ENCODE data around the gene PHEX.

Gene PHEX

DNA sequence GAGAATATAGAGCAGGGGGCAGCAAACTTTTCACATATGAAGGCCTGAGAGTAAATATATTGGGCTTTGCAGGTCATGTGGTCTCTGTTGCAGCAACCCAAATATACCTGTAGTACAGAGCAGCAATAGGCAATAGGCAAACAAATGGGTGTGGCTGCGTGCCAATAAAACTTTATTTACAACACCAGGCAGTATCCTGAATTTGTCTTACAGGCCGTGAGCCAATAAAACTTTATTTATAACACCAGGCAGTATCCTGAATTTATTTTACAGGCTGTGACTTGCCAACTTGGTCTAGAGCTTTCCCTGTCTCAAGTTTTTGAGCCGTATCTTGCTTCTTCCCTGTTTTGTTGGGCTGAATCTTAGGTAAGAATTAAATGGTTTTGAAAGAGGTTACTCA, 118.2 kb downstream of the PHEX start:
- no peak for DNase-seq (ENCODE audit: low spot score)

DNA sequence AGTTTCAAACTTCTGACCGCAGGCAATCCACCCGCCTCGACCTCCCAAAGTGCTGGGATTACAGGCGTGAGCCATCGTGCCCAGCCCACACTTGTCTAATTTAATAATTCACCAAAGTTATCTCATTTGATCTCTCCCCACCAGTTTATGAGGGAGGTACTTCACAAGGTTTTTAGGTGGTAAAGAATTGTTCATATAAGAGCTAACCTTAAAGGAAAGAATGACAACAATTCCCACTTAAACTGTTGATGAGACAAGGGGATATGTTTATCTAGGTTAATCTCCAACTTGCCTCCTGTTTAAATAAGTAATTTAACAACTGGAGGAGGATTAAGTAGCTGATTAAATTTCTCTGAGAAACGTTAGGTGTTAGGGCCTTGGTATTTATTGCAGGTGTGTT, 123.0 kb downstream of the PHEX start:
- DNase-seq (ENCODE audit: low spot score), result no peak

DNA sequence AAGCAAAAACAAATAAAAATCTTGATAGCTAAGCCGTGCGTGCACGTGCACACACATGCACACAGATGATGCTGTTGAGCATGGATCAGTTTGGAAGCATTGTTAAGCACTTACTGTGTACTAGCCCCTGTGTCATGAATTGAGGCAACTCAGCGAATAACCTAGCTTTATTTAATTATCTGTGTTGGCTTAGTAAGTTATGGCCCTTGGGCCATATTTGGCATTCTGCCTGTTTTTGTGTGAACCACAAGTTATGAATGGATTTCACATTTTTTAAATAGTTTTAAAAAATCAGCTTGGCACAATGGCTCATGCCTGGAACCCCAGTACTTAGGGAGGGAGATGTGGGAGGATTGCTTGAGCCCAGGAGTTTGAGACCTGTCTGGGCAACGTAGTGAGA, 126.9 kb downstream of the PHEX start:
- no peak for DNase-seq (ENCODE audit: low spot score)

DNA sequence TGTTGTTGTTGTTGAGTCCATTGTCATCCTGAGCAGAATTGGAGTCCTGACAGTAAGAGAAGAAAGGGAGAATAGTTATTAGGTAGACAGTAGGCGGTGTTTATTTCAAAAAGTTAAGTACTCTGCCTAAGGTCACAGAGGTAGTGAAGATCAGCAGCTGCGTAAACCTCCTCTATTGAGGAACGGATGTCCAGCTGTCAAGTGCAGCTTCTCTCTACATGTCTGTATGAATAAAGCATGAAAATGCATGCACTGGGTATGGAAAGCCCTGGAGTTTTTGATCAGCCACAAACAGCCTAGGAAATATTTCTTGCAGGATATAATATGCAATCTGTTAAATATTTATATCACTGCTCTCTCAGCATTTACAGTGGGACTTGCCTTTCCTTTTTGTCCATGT, 131.2 kb downstream of the PHEX start:
- no peak for DNase-seq (ENCODE audit: low spot score)

DNA sequence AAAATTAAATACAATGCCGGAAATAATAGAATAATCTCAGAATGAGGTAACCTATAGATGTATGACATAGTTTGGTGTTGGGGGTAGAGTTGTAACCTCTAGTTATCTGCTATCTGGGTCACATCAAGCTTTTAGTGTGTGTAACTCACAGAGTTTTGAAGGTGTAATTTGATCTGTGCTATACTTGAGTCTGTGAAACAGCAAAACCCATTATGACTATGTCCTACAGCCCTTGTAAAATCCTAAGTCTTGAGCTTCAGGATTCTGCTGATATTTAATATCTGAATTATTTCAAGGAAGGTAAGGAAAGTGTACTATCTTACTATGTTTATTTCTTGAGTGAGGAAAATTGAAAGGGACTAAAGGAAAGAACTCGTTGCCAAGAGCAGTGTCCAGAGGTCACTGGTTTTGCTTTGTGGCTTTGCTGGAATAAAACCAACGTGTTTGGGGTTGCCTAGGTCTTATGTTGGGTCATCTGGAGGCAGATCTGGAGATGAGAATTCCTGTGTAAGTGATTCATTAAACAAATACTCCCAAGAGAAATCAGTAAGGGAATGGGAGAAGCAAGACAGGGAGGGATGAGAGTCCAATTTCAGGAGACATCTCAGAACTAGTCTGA, 132.8 kb downstream of the PHEX start:
- DNase-seq (ENCODE audit: low spot score), result no peak

DNA sequence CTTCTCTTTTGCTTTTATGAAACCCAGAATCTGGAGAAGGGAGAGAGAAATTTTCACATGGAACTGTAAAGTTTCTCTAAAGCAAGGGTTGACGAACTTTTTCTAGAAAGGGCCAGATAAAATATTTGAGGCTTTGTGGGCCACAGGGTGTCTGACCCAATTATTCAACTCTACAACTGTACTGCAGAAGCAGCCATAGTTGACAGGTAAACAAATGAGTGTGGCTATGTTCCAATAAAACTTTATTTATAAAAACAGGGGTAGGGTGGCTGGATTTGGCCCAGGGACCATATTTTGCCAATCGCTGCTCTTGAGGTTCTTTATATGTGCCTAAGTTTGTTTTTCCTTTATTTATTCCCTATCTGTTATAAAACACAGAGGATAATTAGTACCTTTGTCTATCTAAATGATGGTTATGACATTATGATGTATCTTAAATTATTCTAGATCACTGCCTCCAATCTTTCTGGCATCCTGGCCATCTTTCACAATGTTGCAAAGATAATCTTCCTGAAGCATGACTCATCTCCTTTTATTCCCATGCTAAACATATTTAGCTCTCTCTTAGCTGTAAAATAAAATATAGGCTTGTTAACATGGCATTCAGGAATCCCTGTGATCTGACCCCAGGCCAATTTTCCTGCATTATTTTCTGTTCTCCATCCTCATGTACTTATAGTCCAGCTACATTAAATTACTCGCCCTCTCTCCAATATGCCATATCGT, 133.8 kb downstream of the PHEX start:
- DNase-seq (ENCODE audit: low spot score), result no peak

DNA sequence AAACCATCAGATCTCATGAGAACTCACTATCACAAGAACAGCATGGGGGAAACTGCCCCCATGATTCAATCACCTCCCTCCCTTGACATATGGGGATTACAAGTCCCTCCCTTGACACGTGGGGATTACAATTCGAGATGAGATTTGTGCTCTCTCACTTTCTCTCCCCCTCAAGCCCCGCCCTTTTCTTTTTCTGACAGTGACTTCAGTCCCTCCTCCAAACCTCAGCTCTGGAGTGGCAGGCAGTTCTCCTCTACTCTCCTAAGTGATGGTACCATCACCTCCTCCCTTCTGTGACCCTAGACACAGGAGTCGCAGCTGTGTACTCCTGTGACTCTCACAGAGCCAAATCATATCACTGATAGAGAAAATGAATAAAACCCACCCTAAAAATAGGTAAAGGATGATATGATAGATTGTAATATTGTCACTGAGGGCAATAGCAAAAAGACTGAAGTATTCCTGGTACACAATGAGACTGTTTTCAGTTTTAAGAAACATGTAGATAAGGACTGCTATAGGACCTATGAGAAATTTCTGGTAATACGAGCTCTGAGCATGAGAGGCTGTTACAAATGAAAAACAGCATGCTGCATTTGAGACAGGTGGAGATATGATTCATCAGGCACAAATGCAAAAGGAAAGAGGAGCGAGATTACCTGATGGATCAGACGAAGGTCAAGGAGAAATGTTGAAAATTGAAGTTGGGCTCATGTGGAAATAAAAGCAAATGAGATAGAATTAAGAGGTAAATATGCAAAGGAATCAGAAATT, 139.3 kb downstream of the PHEX start:
- no peak for DNase-seq (ENCODE audit: low spot score)

DNA sequence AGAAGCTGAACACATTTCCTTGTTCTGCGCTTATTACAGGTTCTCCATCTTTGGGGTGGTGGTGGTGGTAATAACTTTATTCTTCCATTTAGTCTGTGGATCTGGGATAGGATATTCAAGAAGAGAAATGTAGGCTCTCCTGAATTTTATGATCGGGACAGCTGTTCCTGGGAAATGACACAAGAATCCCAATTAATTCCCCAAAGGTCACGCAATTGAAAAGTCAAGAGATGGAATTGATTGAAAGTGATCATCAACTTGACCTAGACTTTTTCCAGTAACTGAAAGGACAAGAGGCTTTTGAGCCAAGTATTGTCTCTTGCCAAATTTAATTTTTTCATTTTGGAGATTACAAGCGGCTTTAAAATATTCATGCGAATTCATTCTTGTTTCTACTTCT, 141.8 kb downstream of the PHEX start:
- no peak for DNase-seq (ENCODE audit: low spot score)

DNA sequence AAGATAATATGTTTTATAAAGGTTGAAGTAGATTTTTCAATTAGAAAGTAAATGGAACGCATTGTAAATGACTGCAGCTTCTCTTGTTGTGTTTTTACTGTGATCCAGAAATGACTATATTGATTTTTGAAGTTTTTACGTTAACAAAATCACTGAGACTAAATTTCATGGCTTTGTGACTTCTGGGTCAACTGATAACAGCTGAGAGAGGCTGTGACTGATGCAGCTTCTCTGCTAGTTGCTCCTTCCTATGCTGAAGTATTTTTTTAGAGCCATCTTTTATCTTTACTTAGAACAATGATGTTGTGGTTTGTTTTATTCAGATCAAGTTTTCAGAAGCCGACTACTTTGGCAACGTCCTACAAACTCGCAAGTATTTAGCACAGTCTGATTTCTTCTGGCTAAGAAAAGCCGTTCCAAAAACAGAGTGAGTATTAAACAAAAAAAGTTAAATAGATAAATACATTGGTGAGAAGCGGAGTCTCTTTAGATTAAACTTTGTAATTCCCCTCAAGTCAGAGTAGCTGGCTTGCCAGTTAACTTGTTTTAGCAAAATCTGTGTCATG, 145.9 kb downstream of the PHEX start:
- DNase-seq (ENCODE audit: low spot score), result no peak

DNA sequence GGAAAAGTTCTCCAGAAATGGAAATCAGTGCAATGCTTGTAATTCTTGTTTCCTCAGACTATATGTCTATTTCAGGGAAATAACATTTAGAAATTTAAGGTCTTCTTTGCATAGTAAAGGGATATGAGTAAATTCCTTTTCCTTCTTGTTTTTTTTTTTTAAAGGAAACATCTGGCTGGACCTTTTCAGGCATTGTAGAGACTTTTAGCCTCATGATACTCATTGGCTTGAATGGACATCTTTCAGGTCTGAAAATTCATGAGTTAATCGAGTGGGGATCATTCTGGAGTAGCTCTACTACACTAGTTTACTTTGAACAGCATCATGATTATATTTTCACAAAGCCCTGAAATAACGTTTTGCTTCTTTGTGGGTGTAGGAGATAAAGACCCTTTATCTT, 152.0 kb downstream of the PHEX start:
- DNase-seq (ENCODE audit: low spot score), result no peak

DNA sequence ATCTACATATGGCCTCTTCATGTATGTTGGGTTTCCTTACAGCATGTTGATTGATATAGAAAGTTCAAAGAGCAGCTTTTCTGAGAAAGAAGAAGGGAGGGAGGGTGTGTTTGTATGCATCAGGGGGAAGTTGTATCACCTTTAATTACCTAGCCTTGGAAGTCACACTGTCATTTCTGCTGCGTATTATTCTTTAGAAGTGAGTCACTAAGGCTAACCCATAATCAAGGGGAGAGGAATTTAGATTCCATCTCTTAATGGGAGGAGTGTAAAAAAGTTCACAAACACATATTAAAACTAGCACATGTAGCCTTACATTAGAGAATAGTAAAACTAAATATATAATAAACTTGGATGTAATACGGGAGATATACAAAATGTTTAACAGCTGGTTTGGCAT, 154.0 kb downstream of the PHEX start:
- no peak for DNase-seq (ENCODE audit: low spot score)

DNA sequence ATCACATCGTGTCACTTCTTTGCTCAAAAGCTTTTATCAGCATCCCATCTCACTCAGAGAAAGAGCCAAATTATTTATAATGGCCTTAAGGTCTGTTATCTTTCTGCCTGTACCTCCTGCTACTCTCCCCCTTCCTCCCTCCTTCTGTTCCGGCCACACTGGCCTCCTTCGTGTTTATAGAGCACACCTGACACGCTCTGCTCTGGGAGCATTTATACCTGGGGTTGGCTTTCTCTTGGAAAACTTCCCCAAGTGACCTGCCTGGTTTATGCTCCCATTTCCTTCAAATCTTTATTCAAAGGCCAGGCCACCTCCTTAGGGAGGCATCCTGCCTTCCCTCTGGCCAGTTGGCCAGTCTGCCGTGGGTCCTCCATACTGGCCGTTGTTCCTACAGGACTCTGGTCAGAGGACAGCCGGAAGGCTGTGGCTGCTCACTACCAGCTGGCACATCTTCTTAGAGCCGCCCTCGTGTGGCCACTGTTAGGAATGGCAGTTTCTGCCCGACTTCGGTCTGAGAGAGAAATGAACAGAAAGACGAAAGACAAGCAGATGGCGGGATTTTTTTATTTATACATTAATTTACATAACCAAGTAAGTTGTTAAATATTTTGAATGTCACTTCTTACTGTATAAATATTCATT, 160.4 kb downstream of the PHEX start:
- DNase-seq (ENCODE audit: low spot score), result peak; percentile 7

DNA sequence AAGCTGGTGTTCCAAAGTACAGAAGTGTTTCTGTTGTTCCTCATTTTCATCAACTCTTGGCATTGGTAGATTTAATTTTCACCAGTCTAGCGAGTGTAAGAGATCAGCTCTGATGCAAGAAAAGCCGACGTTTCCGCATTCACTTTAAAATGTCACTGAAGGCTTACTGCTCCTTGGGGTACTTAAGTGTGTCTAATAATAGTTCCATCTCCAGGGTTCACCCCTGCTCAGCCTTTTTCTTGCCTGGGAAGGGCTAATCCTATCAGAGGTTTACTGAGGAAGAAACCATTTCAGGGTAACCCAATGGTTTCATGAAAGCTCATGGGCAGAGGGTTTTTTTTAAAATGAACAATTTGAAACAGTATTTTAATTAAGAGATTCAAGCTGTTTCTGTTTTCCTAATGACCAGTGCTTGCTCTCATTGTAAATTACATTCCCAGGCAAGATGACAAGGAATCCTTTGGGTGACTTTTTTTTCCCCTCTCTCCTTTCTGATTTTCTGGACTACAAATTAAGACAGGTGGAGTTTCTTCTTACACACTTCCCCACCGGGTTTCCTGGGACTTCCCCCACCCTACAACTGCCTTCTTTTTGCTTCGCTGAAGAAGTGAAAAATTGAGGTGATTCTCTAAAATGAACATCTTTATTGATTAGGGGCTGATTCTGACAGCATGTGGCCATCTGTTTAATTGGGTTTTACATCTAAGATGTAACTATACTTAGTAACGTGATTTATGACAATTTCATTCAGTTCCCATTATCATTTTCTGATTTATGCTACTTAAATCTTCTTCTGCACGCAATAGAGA, 161.9 kb downstream of the PHEX start:
- DNase-seq (ENCODE audit: low spot score), result no peak

DNA sequence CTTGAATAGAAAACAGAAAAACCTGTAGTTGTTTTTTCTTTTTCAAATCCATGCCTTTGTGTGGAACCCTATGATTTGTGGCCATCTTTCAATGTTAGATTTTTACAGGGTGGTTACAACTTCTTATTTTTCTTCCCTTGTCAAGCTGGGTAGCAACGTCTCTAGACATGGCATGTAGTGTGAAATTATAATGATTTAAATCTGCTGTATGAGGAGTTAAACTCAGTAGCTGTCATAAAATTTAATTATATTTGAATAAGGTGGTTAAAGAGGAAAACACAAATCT, 162.5 kb downstream of the PHEX start:
- no peak for DNase-seq (ENCODE audit: low spot score)

DNA sequence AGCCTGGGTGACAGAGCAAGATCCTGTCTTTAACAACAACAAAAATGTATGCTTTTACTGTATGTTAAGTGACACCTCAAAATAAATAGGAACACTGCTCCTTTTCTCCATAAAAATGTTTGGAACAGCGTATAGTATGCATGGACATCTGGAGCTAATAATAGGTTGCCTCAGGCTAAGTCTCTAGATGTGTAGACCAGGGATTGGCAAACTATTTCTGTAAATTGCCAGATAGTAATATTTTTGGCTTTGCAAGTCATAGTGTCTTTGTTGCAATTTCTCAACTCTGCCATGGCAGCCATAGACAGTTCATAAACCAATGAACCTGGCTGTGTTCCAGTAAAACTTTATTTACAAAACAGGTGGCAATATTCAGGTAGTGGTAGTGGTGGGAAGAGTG, 164.0 kb downstream of the PHEX start:
- DNase-seq (ENCODE audit: low spot score), result no peak

DNA sequence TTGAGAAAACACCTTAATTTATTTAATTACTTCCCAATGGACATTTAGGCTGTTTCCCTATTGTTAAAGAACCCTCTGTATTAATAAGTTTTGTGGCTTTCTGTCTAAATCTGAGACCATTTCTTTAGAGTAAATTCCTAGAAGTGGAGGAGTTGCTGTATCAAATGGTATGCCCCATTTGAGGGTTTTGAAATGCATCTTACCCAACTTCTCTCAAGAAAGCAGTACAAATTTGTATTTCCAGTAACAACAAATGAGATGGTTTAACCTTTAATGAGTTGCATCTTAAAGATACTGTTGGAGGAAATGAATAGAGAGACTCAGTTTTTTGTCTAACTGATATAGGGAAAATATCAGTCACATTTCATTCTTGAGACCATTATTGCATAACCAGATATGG, 170.1 kb downstream of the PHEX start:
- no peak for DNase-seq (ENCODE audit: low spot score)

DNA sequence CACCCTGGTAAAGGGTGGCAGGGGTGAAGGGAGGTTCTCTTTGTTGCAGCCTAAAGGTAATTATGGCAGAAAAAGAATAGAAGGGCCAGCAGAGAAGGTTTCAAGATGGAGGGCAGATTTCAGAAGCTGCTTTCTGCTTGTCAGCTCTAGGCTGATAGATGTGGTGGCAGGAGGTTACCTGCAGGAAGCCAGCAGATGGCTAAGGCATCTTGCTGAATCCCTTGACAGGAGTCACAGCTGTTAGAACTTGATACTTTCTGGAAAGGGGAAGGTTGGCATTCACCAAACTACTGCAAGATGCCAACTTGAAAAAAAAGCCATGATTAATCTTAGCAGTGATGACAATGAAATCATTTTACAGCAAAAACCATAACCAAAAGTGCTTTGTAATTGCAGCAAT, 171.1 kb downstream of the PHEX start:
- no peak for DNase-seq (ENCODE audit: low spot score)

DNA sequence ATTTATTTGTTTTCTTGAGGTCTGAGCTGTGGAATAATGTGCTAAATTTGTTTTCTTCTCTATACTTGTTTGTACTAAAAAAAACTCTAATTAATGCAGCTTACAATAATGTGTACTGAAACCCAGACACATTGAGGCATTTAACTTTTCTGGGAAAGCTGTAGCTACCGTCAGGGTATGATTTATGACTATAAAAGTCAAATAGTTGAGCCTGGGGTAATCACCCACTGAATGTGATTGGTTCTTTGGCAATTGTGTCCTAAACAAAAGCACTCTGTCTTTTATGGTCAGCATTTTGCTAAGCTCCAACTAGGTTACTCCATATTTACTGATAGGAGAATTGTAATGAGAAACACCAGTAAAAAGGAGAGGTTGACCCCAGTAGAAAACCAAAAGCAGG, 174.7 kb downstream of the PHEX start:
- DNase-seq (ENCODE audit: low spot score), result no peak

DNA sequence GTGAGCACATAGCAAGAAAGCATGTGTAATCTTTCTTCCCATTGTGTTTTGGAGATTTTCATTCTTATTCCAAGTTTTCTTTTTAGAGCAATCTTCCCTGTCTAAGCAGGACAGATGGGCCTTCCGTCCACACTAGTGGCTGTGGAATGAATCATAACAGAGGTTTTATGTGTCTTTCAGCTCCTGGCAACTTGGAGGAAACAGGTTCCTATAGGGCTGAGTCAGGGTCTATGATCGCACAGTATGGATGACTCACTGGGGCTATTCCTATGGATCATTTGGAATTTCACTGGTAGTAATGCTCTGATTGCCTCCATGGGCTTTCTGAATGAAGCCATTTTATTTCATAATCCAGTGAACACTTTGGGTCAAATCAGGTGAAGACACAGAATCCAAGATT, 188.8 kb downstream of the PHEX start:
- DNase-seq (ENCODE audit: low spot score), result no peak

DNA sequence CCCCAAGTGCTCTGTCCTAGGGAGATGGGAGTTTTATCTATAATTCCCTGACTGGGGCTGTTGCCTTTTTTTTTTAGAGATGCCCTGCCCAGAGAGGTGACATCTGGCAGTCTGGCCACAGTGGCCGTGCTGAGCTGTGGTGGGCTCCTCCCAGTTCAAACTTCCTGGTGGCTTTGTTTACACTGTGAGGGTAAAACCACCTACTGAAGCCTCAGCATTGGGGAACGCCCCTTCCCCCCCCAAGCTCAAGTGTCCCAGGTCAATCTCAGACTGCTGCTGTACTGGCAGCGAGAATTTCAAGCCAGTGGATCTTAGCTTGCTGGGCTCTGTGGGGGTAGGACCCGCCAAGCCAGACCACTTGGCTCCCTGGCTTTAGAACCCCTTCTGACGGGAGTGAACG, 202.3 kb downstream of the PHEX start:
- DNase-seq (ENCODE audit: low spot score), result no peak

DNA sequence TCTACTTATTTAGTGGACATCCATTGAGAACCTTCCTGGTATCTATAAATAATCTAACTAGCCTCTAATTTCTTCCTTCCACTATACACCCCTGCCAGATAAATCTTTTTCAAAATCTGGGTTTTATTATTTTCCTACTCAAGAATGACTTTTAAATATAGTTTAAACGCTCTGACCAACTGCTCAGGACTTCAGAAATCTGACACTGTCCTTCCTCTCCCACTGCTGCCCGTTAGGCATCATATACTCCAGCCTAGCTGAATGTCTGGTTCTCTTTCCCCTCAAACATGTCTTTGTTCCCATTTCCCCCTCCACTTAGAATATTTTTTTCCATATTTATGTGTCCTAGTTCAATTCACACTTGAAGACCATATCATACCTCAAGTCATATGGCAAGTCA, 205.4 kb downstream of the PHEX start:
- no peak for DNase-seq (ENCODE audit: low spot score)

DNA sequence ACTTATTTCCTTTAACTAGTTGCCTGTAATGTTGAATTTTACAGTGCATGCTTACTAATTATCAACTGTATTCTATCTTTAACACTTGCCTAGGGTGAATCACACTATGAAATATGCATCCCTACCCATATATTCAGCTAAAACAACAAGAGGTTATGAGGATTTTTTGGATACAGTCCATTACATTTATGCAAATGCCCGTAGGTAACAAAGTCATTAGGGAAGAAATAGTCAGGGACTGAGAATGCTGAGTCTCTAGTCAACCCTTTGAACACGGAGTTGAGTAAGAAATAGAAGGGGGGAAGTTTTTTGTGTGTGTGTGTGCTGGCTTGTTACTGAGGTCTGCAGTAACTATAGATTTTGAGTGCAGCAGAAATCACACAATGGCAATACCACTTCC, 214.5 kb downstream of the PHEX start:
- DNase-seq (ENCODE audit: low spot score), result no peak

Data from hematopoietic multipotent progenitor cell treated with erythropoietin and hydrocortisone succinate and interleukin-3 and kit ligand, for 15 days (in vitro differentiated cells).